ENCODE measurements around the gene LENG8. TPM values are rescaled to one million over a fixed set of nuclear protein-coding genes. Genes with fewer than 3 reads are reported as not detected.
"Not testable (repeated sequence)": the region's sequence is repeated elsewhere in the genome, so short reads cannot be mapped to it uniquely, and the experiment has no call there.

Gene LENG8
- total RNA-seq, 1 experiment from 2014 or later = 55.5 TPM

- ChIA-PET POLR2A (ENCODE audit: unreplicated experiment) (no interaction called here), CTCF (no interaction called here)
- no TSS peak for BruUV-seq (replicated peaks)
- Histone ChIP-seq H4K20me1 (ENCODE audit: low read length) (no peaks in the 10 kb centered on the region), H3K27ac (ENCODE audit: low read length) (no peak within 1 kb of the TSS), H3K4me2 (ENCODE audit: low read length) (no peak within 1 kb of the TSS), H3F3A (ENCODE audit: low read length, unreplicated experiment) (no peaks in the 10 kb centered on the region), H2AFZ (ENCODE audit: low read length) (no peak within 1 kb of the TSS), H3K36me3 (ENCODE audit: low read depth, low read length) (no peaks in the 10 kb centered on the region), H3K79me2 (ENCODE audit: low read length) (no peaks in the 10 kb centered on the region), H3K9ac (ENCODE audit: low read length) (no peak within 1 kb of the TSS), H3K9me3 (ENCODE audit: low read length) (no peaks in the 10 kb centered on the region), H3K9me2 (replicated peaks; ENCODE audit: low read length) (no peaks in the 10 kb centered on the region), H3K27me3 (ENCODE audit: low read length) (peaks cover 74% of the 10 kb centered on the region), H3K4me1 (ENCODE audit: insufficient read depth, low read length) (no peaks in the 10 kb centered on the region), H3K4me3 (ENCODE audit: low read length) (no peak within 1 kb of the TSS)
- intact Hi-C loops (cut with micrococcal nuclease) = no loop called here
- ATAC-seq (no peak), DNase-seq (no peak)
- TF ChIP-seq EZH2 (IDR thresholded peaks at IDR 0.05; ENCODE audit: low read length, unreplicated experiment) (no peak), EZH2phosphoT487 (IDR thresholded peaks at IDR 0.05; ENCODE audit: borderline replicate concordance, low read length) (no peak)
- TF ChIP-seq, protein P1, sequence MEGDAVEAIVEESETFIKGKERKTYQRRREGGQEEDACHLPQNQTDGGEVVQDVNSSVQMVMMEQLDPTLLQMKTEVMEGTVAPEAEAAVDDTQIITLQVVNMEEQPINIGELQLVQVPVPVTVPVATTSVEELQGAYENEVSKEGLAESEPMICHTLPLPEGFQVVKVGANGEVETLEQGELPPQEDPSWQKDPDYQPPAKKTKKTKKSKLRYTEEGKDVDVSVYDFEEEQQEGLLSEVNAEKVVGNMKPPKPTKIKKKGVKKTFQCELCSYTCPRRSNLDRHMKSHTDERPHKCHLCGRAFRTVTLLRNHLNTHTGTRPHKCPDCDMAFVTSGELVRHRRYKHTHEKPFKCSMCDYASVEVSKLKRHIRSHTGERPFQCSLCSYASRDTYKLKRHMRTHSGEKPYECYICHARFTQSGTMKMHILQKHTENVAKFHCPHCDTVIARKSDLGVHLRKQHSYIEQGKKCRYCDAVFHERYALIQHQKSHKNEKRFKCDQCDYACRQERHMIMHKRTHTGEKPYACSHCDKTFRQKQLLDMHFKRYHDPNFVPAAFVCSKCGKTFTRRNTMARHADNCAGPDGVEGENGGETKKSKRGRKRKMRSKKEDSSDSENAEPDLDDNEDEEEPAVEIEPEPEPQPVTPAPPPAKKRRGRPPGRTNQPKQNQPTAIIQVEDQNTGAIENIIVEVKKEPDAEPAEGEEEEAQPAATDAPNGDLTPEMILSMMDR (conservative IDR thresholded peaks at IDR 0.05; ENCODE audit: low read depth, low read length) = no peak
Measured at GRCh38 chr19:54502518-54503048, 53.6 kb downstream of the LENG8 start, which contains the start of gene LAIR2. TSS of gene LAIR2 (plus strand) at chr19:54502831. CDS start at chr19:54502919, 88 bp downstream.

- H3K4me1 ChIP-seq (ENCODE audit: insufficient read depth, low read length); BruUV-seq (replicated peaks); H3F3A ChIP-seq (ENCODE audit: low read length, unreplicated experiment); H3K9me2 ChIP-seq (replicated peaks; ENCODE audit: low read length); H3K9ac ChIP-seq (ENCODE audit: low read length); ATAC-seq; H3K4me2 ChIP-seq (ENCODE audit: low read length); H3K27ac ChIP-seq (ENCODE audit: low read length); CTCF ChIA-PET; H3K4me3 ChIP-seq (ENCODE audit: low read length); H3K36me3 ChIP-seq (ENCODE audit: low read depth, low read length); H3K9me3 ChIP-seq (ENCODE audit: low read length); DNase-seq; H2AFZ ChIP-seq (ENCODE audit: low read length); intact Hi-C loops (cut with micrococcal nuclease); H3K79me2 ChIP-seq (ENCODE audit: low read length); H4K20me1 ChIP-seq (ENCODE audit: low read length); POLR2A ChIA-PET (ENCODE audit: unreplicated experiment): not testable (repeated sequence)
- H3K27me3 ChIP-seq (ENCODE audit: low read length) = peaks cover 58% of the 10 kb centered on the region
Measured at GRCh38 chr19:54505542-54505941, 56.5 kb downstream of the LENG8 start.

- no peaks in the 10 kb centered on the region for H3F3A ChIP-seq (ENCODE audit: low read length, unreplicated experiment)
- no peak overlapping the region for H3K4me3 ChIP-seq (ENCODE audit: low read length)
- no peak overlapping the region for H2AFZ ChIP-seq (ENCODE audit: low read length)
- no peaks in the 10 kb centered on the region for H3K9me3 ChIP-seq (ENCODE audit: low read length)
- no peaks in the 10 kb centered on the region for H3K36me3 ChIP-seq (ENCODE audit: low read depth, low read length)
- H3K79me2 ChIP-seq (ENCODE audit: low read length) = no peaks in the 10 kb centered on the region
- H3K9me2 ChIP-seq (replicated peaks; ENCODE audit: low read length) = no peaks in the 10 kb centered on the region
- no peak overlapping the region for H3K4me2 ChIP-seq (ENCODE audit: low read length)
- CTCF ChIA-PET = no interaction called here
- no TSS peak for BruUV-seq (replicated peaks)
- no peaks in the 10 kb centered on the region for H4K20me1 ChIP-seq (ENCODE audit: low read length)
- TF ChIP-seq EZH2 (IDR thresholded peaks at IDR 0.05; ENCODE audit: low read length, unreplicated experiment) (no peak), EZH2phosphoT487 (IDR thresholded peaks at IDR 0.05; ENCODE audit: borderline replicate concordance, low read length) (no peak)
- TF ChIP-seq, protein P1 (conservative IDR thresholded peaks at IDR 0.05; ENCODE audit: low read depth, low read length) = no peak
- DNase-seq (peak; percentile 26), ATAC-seq (no peak)
- POLR2A ChIA-PET (ENCODE audit: unreplicated experiment) = no interaction called here
- no peak overlapping the region for H3K9ac ChIP-seq (ENCODE audit: low read length)
- H3K27ac ChIP-seq (ENCODE audit: low read length) = no peak overlapping the region
- H3K27me3 ChIP-seq (ENCODE audit: low read length) = peaks cover 53% of the 10 kb centered on the region
- intact Hi-C loops (cut with micrococcal nuclease) = no loop called here
- H3K4me1 ChIP-seq (ENCODE audit: insufficient read depth, low read length) = no peaks in the 10 kb centered on the region
Measured at GRCh38 chr19:54506079-54506478, 57.1 kb downstream of the LENG8 start.

DNA sequence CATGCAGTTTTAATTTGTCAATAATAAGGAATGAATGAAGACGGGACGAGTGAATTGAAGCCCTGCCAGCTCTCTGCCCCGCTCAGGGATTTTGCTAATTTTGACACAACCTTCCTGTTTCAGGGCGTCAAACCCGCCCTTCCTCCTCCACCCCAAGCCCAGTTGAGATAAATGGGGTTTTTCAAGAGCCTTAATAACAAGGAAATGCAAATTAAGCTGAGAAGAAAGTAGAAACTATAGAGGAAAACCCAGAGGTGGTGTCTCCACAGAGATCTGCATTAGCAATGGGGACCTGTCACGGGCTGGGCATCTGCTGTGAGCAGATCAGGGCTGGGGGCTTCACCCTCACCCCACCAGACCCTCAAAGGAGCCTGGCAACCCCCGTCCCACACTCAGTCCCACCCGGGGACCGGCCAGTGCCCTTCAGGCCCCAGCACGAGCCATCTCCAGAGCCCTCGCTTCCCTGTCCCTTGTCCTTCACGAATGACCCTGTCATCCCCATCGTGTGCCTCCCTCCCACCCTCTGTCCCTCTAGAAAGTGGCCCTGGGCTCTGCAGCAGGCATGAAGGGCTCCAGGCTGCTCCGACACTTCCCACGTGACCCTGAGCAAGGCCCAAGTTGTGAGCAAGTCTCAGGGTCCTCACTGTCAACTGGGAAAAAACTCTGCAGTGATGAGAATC, 58.2 kb downstream of the LENG8 start:
- H3K4me2 ChIP-seq (ENCODE audit: low read length); H3K9me2 ChIP-seq (replicated peaks; ENCODE audit: low read length); H4K20me1 ChIP-seq (ENCODE audit: low read length); POLR2A ChIA-PET (ENCODE audit: unreplicated experiment); H3K79me2 ChIP-seq (ENCODE audit: low read length); intact Hi-C loops (cut with micrococcal nuclease); H2AFZ ChIP-seq (ENCODE audit: low read length); ATAC-seq; H3K9ac ChIP-seq (ENCODE audit: low read length); H3F3A ChIP-seq (ENCODE audit: low read length, unreplicated experiment); H3K36me3 ChIP-seq (ENCODE audit: low read depth, low read length); CTCF ChIA-PET; DNase-seq; H3K9me3 ChIP-seq (ENCODE audit: low read length); H3K27ac ChIP-seq (ENCODE audit: low read length); H3K4me3 ChIP-seq (ENCODE audit: low read length); BruUV-seq (replicated peaks); H3K4me1 ChIP-seq (ENCODE audit: insufficient read depth, low read length): not testable (repeated sequence)
- H3K27me3 ChIP-seq (ENCODE audit: low read length) = peaks cover 50% of the 10 kb centered on the region

All from PC-3 (cell line).